Glomerular visceral epithelial cell (primary cell): ENCODE results near the gene SGMS1.
A peak's percentile ranks its signal among the peaks of the same experiment; 100 is the strongest.
"Not testable (repeated sequence)": the region's sequence is repeated elsewhere in the genome, so short reads cannot be mapped to it uniquely, and the experiment has no call there.

Source experiments
- DNase-seq: peaks from one replicate; pipeline ENCODE4 v3.0.0-alpha.2; 2016; ENCODE audit errors: extremely low spot score

Gene SGMS1

GRCh38 chr10:50310560-50311174 is 313.1 kb downstream of the SGMS1 start:
- DNase-seq: peak; percentile 7

- no peak for DNase-seq
Observed at GRCh38 chr10:50309342-50309741, 314.4 kb downstream of the SGMS1 start.

- no peak for DNase-seq
Observed at GRCh38 chr10:50304660-50305059, 319.1 kb downstream of the SGMS1 start.

GRCh38 chr10:50299948-50300669 is 323.6 kb downstream of the SGMS1 start:
- DNase-seq: no peak

- DNase-seq: no peak
Observed at GRCh38 chr10:50295367-50295766, 328.4 kb downstream of the SGMS1 start.

GRCh38 chr10:50294582-50294981 is 329.2 kb downstream of the SGMS1 start:
- no peak for DNase-seq

- no peak for DNase-seq
Observed at GRCh38 chr10:50293513-50294313, 330.0 kb downstream of the SGMS1 start.

- no peak for DNase-seq
Observed at GRCh38 chr10:50291261-50291850, 332.4 kb downstream of the SGMS1 start.

GRCh38 chr10:50289196-50289595 is 334.6 kb downstream of the SGMS1 start:
- no peak for DNase-seq

GRCh38 chr10:50286996-50287803 is 336.6 kb downstream of the SGMS1 start:
- DNase-seq: no peak

GRCh38 chr10:50286517-50286916 is 337.2 kb downstream of the SGMS1 start:
- DNase-seq: no peak

GRCh38 chr10:50281967-50282522 is 341.7 kb downstream of the SGMS1 start:
- DNase-seq: no peak

GRCh38 chr10:50281210-50281966 is 342.4 kb downstream of the SGMS1 start:
- no peak for DNase-seq

- no peak for DNase-seq
Observed at GRCh38 chr10:50280049-50280841, 343.5 kb downstream of the SGMS1 start.

GRCh38 chr10:50279489-50279888 is 344.3 kb downstream of the SGMS1 start:
- peak; percentile 21 for DNase-seq

GRCh38 chr10:50275650-50276235 is 348.0 kb downstream of the SGMS1 start:
- peak; percentile 26 for DNase-seq

- no peak for DNase-seq
Observed at GRCh38 chr10:50272531-50272930, 351.2 kb downstream of the SGMS1 start.

GRCh38 chr10:50271564-50272250 is 352.0 kb downstream of the SGMS1 start:
- no peak for DNase-seq

- not testable (repeated sequence) for DNase-seq
Observed at GRCh38 chr10:50267877-50268276, 355.9 kb downstream of the SGMS1 start.
